ES-I3 (cell line): ENCODE results near the gene CLTC.

Experiments used
- H3K36me3 ChIP-seq: 2 replicates; pipeline ENCODE4 v1.6.1; 2013; ENCODE audit warnings: mild to moderate bottlenecking, low read length, control low read depth, moderate library complexity; ENCODE audit not compliant: insufficient read depth
- H3K4me1 ChIP-seq: 2 replicates; pipeline ENCODE4 v1.6.1; 2013; ENCODE audit warnings: mild to moderate bottlenecking, control low read depth, low read length; ENCODE audit not compliant: insufficient read depth
- H3K9ac ChIP-seq: 2 replicates; pipeline ENCODE4 v1.6.1; 2013; ENCODE audit warnings: low read depth, mild to moderate bottlenecking, low read length, moderate library complexity
- H3K9me3 ChIP-seq: 2 replicates; pipeline ENCODE4 v1.6.1; 2013; ENCODE audit warnings: mild to moderate bottlenecking, low read length, moderate library complexity; ENCODE audit not compliant: control insufficient read depth, insufficient read depth

Gene CLTC

GRCh38 chr17:59623151-59623550 lies 3.5 kb downstream of the CLTC start:
- no peaks in the 10 kb centered on the region for H3K9me3 ChIP-seq
- no peaks in the 10 kb centered on the region for H3K36me3 ChIP-seq
- 0 out of 2 replicates have a peak, but pooled peaks cover 20% of the 10 kb centered on the region for H3K4me1 ChIP-seq
- no peak overlapping the region for H3K9ac ChIP-seq

- Histone ChIP-seq H3K9me3 (no peaks in the 10 kb centered on the region), H3K4me1 (0 out of 2 replicates have a peak, but pooled peaks cover 17% of the 10 kb centered on the region), H3K9ac (no peak overlapping the region), H3K36me3 (no peaks in the 10 kb centered on the region)
These were observed 7.1 kb downstream of the CLTC start for GRCh38 chr17:59626756-59627155.

- H3K36me3 ChIP-seq, result no peaks in the 10 kb centered on the region
- no peak overlapping the region for H3K9ac ChIP-seq
- H3K9me3 ChIP-seq, result no peaks in the 10 kb centered on the region
- H3K4me1 ChIP-seq, result 0 out of 2 replicates have a peak, but pooled peaks cover 13% of the 10 kb centered on the region
These were observed 7.6 kb downstream of the CLTC start for GRCh38 chr17:59627274-59627673.

- Histone ChIP-seq H3K9ac (no peak overlapping the region), H3K36me3 (no peaks in the 10 kb centered on the region), H3K9me3 (no peaks in the 10 kb centered on the region), H3K4me1 (0 out of 2 replicates have a peak, but pooled peaks cover 9% of the 10 kb centered on the region)
These were observed 8.1 kb downstream of the CLTC start for GRCh38 chr17:59627770-59628171.

- Histone ChIP-seq H3K9ac (no peak overlapping the region), H3K36me3 (no peaks in the 10 kb centered on the region), H3K4me1 (peaks cover 7% of the 10 kb centered on the region), H3K9me3 (no peaks in the 10 kb centered on the region)
These were observed 9.5 kb downstream of the CLTC start for GRCh38 chr17:59629174-59629573.

- Histone ChIP-seq H3K9ac (no peak overlapping the region), H3K36me3 (no peaks in the 10 kb centered on the region), H3K9me3 (no peaks in the 10 kb centered on the region), H3K4me1 (peaks cover 11% of the 10 kb centered on the region)
These were observed 11.6 kb downstream of the CLTC start for GRCh38 chr17:59631276-59631675.

- Histone ChIP-seq H3K9ac (no peak overlapping the region), H3K4me1 (peaks cover 11% of the 10 kb centered on the region), H3K36me3 (no peaks in the 10 kb centered on the region), H3K9me3 (no peaks in the 10 kb centered on the region)
These were observed 12.7 kb downstream of the CLTC start for GRCh38 chr17:59632398-59632797.

- H3K36me3 ChIP-seq, result no peaks in the 10 kb centered on the region
- no peak overlapping the region for H3K9ac ChIP-seq
- peaks cover 11% of the 10 kb centered on the region for H3K4me1 ChIP-seq
- H3K9me3 ChIP-seq, result no peaks in the 10 kb centered on the region
These were observed 14.1 kb downstream of the CLTC start for GRCh38 chr17:59633658-59634359.

- no peak overlapping the region for H3K9ac ChIP-seq
- no peaks in the 10 kb centered on the region for H3K36me3 ChIP-seq
- H3K4me1 ChIP-seq, result peaks cover 11% of the 10 kb centered on the region
- no peaks in the 10 kb centered on the region for H3K9me3 ChIP-seq
These were observed 15.2 kb downstream of the CLTC start for GRCh38 chr17:59634632-59635541.

GRCh38 chr17:59637611-59638310 lies 18.1 kb downstream of the CLTC start:
- H3K36me3 ChIP-seq, result no peaks in the 10 kb centered on the region
- H3K9ac ChIP-seq, result no peak overlapping the region
- H3K4me1 ChIP-seq, result peaks cover 11% of the 10 kb centered on the region
- no peaks in the 10 kb centered on the region for H3K9me3 ChIP-seq

GRCh38 chr17:59638553-59638952 lies 18.9 kb downstream of the CLTC start:
- no peaks in the 10 kb centered on the region for H3K36me3 ChIP-seq
- H3K9ac ChIP-seq, result no peak overlapping the region
- peaks cover 8% of the 10 kb centered on the region for H3K4me1 ChIP-seq
- no peaks in the 10 kb centered on the region for H3K9me3 ChIP-seq

GRCh38 chr17:59641799-59642484 lies 22.2 kb downstream of the CLTC start:
- Histone ChIP-seq H3K9me3 (no peaks in the 10 kb centered on the region), H3K36me3 (0 out of 2 replicates have a peak, but pooled peaks cover 7% of the 10 kb centered on the region), H3K4me1 (no peaks in the 10 kb centered on the region), H3K9ac (no peak overlapping the region)

GRCh38 chr17:59642565-59642964 lies 22.9 kb downstream of the CLTC start:
- H3K36me3 ChIP-seq, result 0 out of 2 replicates have a peak, but pooled peaks cover 10% of the 10 kb centered on the region
- no peaks in the 10 kb centered on the region for H3K4me1 ChIP-seq
- H3K9ac ChIP-seq, result no peak overlapping the region
- no peaks in the 10 kb centered on the region for H3K9me3 ChIP-seq
